ENCODE data around the gene FRA10AC1. TPM values are rescaled to one million over a fixed set of nuclear protein-coding genes. Genes with fewer than 3 reads are reported as not detected.

The FRA10AC1 gene
- total RNA-seq, 1 experiment from 2014 or later, result 10.4 TPM

DNA sequence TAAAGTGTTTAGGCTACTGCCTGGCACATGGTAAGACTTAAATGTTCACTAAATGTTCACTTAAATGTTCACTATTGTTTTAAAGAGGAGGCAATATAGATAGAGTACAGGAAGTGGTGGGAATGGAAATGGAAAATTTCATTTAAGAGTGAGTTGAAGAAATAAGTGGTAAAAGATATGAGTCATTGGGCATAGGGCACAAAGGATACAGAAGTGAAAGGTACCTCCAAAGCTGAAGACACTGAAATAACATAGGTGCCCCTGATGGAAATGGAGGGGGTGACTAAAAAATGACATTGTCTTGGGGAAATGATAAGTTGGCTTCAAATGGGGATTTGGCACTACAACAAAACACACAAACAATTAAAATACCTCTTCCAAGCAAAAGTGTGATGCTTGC lies 5.2 kb upstream of the FRA10AC1 start:
- POLR2A ChIA-PET (ENCODE audit: unreplicated experiment), result no interaction called here
- intact Hi-C loops (cut with micrococcal nuclease; ENCODE audit: unreplicated experiment), result no loop called here
- Histone ChIP-seq H2AFZ (no peak overlapping the region), H3K4me3 (no peak overlapping the region), H3K36me3 (ENCODE audit: low read depth) (no peaks in the 10 kb centered on the region), H3K27me3 (ENCODE audit: insufficient read depth, low read depth) (no peaks in the 10 kb centered on the region), H3K9me2 (ENCODE audit: insufficient read depth) (no peaks in the 10 kb centered on the region), H3K4me1 (replicated peaks; ENCODE audit: insufficient read depth) (no peaks in the 10 kb centered on the region), H3K9me3 (ENCODE audit: insufficient read depth, low read depth) (no peaks in the 10 kb centered on the region), H3F3A (ENCODE audit: insufficient read depth, low read depth) (no peaks in the 10 kb centered on the region), H4K20me1 (ENCODE audit: insufficient read depth) (no peaks in the 10 kb centered on the region), H3K27ac (no peak overlapping the region), H3K4me2 (no peak overlapping the region), H3K79me2 (ENCODE audit: low read depth) (no peaks in the 10 kb centered on the region)
- no peak for DNase-seq
- CTCF ChIA-PET, result no interaction called here
- TF ChIP-seq CTCF (conservative IDR thresholded peaks at IDR 0.05) (no peak), EZH2 (IDR thresholded peaks at IDR 0.05; ENCODE audit: low read depth) (no peak)
- BruUV-seq (replicated peaks), result no TSS peak

- intact Hi-C loops (cut with micrococcal nuclease; ENCODE audit: unreplicated experiment), result loop anchor here (5.0 kb wide), 1 partner anchor 43 kb away; no protein-coding TSS in a partner anchor
- CTCF ChIA-PET, result no interaction called here
Observed at GRCh38 chr10:93704451-93704850, 2.1 kb upstream of the FRA10AC1 start.

DNA sequence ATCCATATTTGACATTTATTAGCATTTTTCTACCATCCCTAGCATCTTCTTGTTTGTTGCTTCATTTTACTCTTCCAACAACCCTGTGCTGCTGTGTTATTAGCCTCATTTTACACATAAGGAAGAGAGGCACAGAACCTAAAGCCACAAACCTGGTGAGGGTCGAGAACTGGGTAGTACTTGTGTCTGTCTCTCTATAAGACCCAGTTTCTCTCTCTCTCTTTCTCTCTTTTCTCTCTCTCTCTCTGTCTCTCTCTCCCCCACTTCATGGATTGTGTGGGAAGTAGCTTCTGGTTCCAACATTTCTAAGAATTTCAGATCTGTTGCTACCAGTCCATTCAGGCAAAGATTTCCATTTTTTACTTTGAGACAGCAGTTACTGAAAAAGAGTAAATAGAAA lies 1.4 kb upstream of the FRA10AC1 start:
- 0 out of 2 replicates have a peak, but pooled peaks cover 8% of the 10 kb centered on the region for H3K36me3 ChIP-seq (ENCODE audit: low read depth)
- TF ChIP-seq CTCF (conservative IDR thresholded peaks at IDR 0.05) (no peak), EZH2 (IDR thresholded peaks at IDR 0.05; ENCODE audit: low read depth) (no peak)
- H2AFZ ChIP-seq, result 0 out of 2 replicates have a peak overlapping the region, but pooled peaks have one; percentile 52
- no peak overlapping the region for H3K27ac ChIP-seq
- no peaks in the 10 kb centered on the region for H3K27me3 ChIP-seq (ENCODE audit: insufficient read depth, low read depth)
- POLR2A ChIA-PET (ENCODE audit: unreplicated experiment), result interaction anchor here (0.8 kb wide), 1 partner anchor 9 kb away, joined by 5 read pairs; no protein-coding TSS in a partner anchor
- intact Hi-C loops (cut with micrococcal nuclease; ENCODE audit: unreplicated experiment), result loop anchor here (5.0 kb wide), 1 partner anchor 43 kb away; no protein-coding TSS in a partner anchor
- CTCF ChIA-PET, result no interaction called here
- BruUV-seq (replicated peaks), result no TSS peak
- H4K20me1 ChIP-seq (ENCODE audit: insufficient read depth), result no peaks in the 10 kb centered on the region
- no peaks in the 10 kb centered on the region for H3K9me2 ChIP-seq (ENCODE audit: insufficient read depth)
- H3K4me3 ChIP-seq, result no peak overlapping the region
- H3K4me2 ChIP-seq, result no peak overlapping the region
- no peaks in the 10 kb centered on the region for H3K9me3 ChIP-seq (ENCODE audit: insufficient read depth, low read depth)
- peaks cover 10% of the 10 kb centered on the region; the same call in 1 of the 2 replicates for H3K79me2 ChIP-seq (ENCODE audit: low read depth)
- peaks cover 6% of the 10 kb centered on the region; the same call in 1 of the 2 replicates for H3F3A ChIP-seq (ENCODE audit: insufficient read depth, low read depth)
- DNase-seq, result no peak
- 0 out of 2 replicates have a peak, but pooled peaks cover 10% of the 10 kb centered on the region for H3K4me1 ChIP-seq (replicated peaks; ENCODE audit: insufficient read depth)

More at GRCh38 chr10:93704451-93704850, 2.1 kb upstream of the FRA10AC1 start:
- Histone ChIP-seq H3K27me3 (ENCODE audit: insufficient read depth, low read depth) (no peaks in the 10 kb centered on the region), H3K4me3 (no peak overlapping the region), H3K9me3 (ENCODE audit: insufficient read depth, low read depth) (no peaks in the 10 kb centered on the region), H3F3A (ENCODE audit: insufficient read depth, low read depth) (peaks cover 6% of the 10 kb centered on the region; the same call in 1 of the 2 replicates), H3K9me2 (ENCODE audit: insufficient read depth) (no peaks in the 10 kb centered on the region), H3K27ac (no peak overlapping the region), H2AFZ (no peak overlapping the region), H3K36me3 (ENCODE audit: low read depth) (0 out of 2 replicates have a peak, but pooled peaks cover 3% of the 10 kb centered on the region), H3K79me2 (ENCODE audit: low read depth) (peaks cover 10% of the 10 kb centered on the region; the same call in 1 of the 2 replicates), H3K4me2 (no peak overlapping the region), H3K4me1 (replicated peaks; ENCODE audit: insufficient read depth) (0 out of 2 replicates have a peak, but pooled peaks cover 10% of the 10 kb centered on the region), H4K20me1 (ENCODE audit: insufficient read depth) (no peaks in the 10 kb centered on the region)
- no TSS peak for BruUV-seq (replicated peaks)
- POLR2A ChIA-PET (ENCODE audit: unreplicated experiment), result no interaction called here
- TF ChIP-seq CTCF (conservative IDR thresholded peaks at IDR 0.05) (no peak), EZH2 (IDR thresholded peaks at IDR 0.05; ENCODE audit: low read depth) (no peak)
- no peak for DNase-seq

Data from PC-9 (cell line).